Naive thymus-derived CD4-positive, alpha-beta T cell (primary cell): ENCODE data around the gene PRKCB. TPM values are rescaled to one million over a fixed set of nuclear protein-coding genes. Genes with fewer than 3 reads are reported as not detected.
A peak's percentile ranks its signal among the peaks of the same experiment; 100 is the strongest.

Experiments
- ATAC-seq: fragments of 150-1000 bp; cut with Tn5 transposase; 2 replicates; pipeline ENCODE4 v1.10.0; 2021; ENCODE audit warnings: mild to moderate bottlenecking, moderate library complexity
- CTCF ChIA-PET: fragments of 350-600 bp; sonication (Branson Sonifier 250); formaldehyde crosslinking; loops from one replicate; lab custom pipeline; 2021; ENCODE audit warnings: antibody characterized with exemption; lab: Charles Lee
- POLR2A ChIA-PET: fragments of 350-600 bp; sonication (Branson Sonifier 250); formaldehyde crosslinking; loops from one replicate; lab custom pipeline; 2021; ENCODE audit warnings: antibody characterized with exemption, inconsistent platforms; lab: Charles Lee
- DNase-seq, 9 donors: peaks; one replicate each; pipeline versions ENCODE4 v3.0.0 to v3.0.0-alpha.2; 2020 to 2022; ENCODE audit warnings: mixed read lengths in 1 of 9
- H3K27ac ChIP-seq: one replicate; pipeline ENCODE4 v1.7.0; 2013; ENCODE audit warnings: mild to moderate bottlenecking, low read depth, low read length, moderate library complexity
- H3K27me3 ChIP-seq, 2 donors: one replicate each; pipeline ENCODE4 v1.7.0; 2013; ENCODE audit warnings: low read length in 2 of 2, mild to moderate bottlenecking in 2 of 2, moderate library complexity in 2 of 2; ENCODE audit not compliant: control insufficient read depth in 2 of 2, insufficient read depth in 2 of 2
- H3K36me3 ChIP-seq, 3 experiments: 1 replicate in 2 of 3; 2 replicates in 1 of 3; pipeline ENCODE4 v1.7.0; 2013; ENCODE audit warnings: low read length in 3 of 3, mild to moderate bottlenecking in 3 of 3, moderate library complexity in 1 of 3; ENCODE audit not compliant: insufficient read depth in 3 of 3, control insufficient read depth in 2 of 3
- H3K4me1 ChIP-seq, 2 donors: one replicate each; pipeline ENCODE4 v1.7.0; 2013; ENCODE audit warnings: low read length in 2 of 2, mild to moderate bottlenecking in 2 of 2, moderate library complexity in 1 of 2; ENCODE audit not compliant: control insufficient read depth in 2 of 2, insufficient read depth in 2 of 2
- H3K4me3 ChIP-seq: 2 replicates; pipeline ENCODE4 v1.7.0; 2013; ENCODE audit warnings: mild to moderate bottlenecking, low read length
- H3K9me3 ChIP-seq, 3 experiments: 1 replicate in 2 of 3; 2 replicates in 1 of 3; pipeline ENCODE4 v1.7.0; 2013; ENCODE audit warnings: low read length in 3 of 3; ENCODE audit not compliant: control insufficient read depth in 2 of 3
- H3K27ac Mint-ChIP-seq, 9 donors: one replicate each; pipeline ENCODE4 v1.8.0; 2020 to 2022; ENCODE audit warnings: mixed read lengths in 9 of 9, mild to moderate bottlenecking in 8 of 9, moderate library complexity in 5 of 9, inconsistent platforms in 2 of 9
- H3K27me3 Mint-ChIP-seq, 5 donors: one replicate each; pipeline ENCODE4 v1.8.0; 2021 to 2022; ENCODE audit warnings: mixed read lengths in 5 of 5, mild to moderate bottlenecking in 1 of 5
- H3K36me3 Mint-ChIP-seq, 5 donors: one replicate each; pipeline ENCODE4 v1.8.0; 2020 to 2022; ENCODE audit warnings: mixed read lengths in 5 of 5, mild to moderate bottlenecking in 3 of 5, inconsistent platforms in 1 of 5
- H3K4me1 Mint-ChIP-seq, 7 donors: one replicate each; pipeline ENCODE4 v1.8.0; 2020 to 2022; ENCODE audit warnings: mixed read lengths in 7 of 7, mild to moderate bottlenecking in 3 of 7, inconsistent platforms in 1 of 7
- H3K4me3 Mint-ChIP-seq, 10 donors: one replicate each; pipeline ENCODE4 v1.8.0; 2020 to 2022; ENCODE audit warnings: mild to moderate bottlenecking in 10 of 10, mixed read lengths in 10 of 10, moderate library complexity in 6 of 10, inconsistent platforms in 2 of 10
- H3K9me3 Mint-ChIP-seq, 11 donors: one replicate each; pipeline ENCODE4 v1.8.0; 2020 to 2022; ENCODE audit warnings: mixed read lengths in 11 of 11, mild to moderate bottlenecking in 4 of 11, inconsistent platforms in 1 of 11, moderate library complexity in 1 of 11
- intact Hi-C, 2 donors: fragments of 100-400 bp; cut with micrococcal nuclease; formaldehyde crosslinking; loops; one replicate each; pipeline ENCODE4 v1.15.1; 2023
- polyA plus RNA-seq, 2 donors: library from polyadenylated mRNA; unstranded; fragments of 300-500 nt; fragmentation: Illumina TruSeq; gene quantifications; one replicate each; pipeline ENCODE4 v1.2.3, GENCODE V29; 2021
- total RNA-seq, 6 experiments: library from RNA in 5 of 6; stranded (reverse) in 5 of 6; gene quantifications; 1 replicate in 5 of 6; 2 replicates in 1 of 6; pipeline ENCODE4 v1.2.3 and lab custom pipeline; 2021 to 2026

PRKCB gene
- total and polyA plus RNA-seq, 7 experiments from 2014 or later: 32.4 to 180 (median 72.9) TPM

DNA sequence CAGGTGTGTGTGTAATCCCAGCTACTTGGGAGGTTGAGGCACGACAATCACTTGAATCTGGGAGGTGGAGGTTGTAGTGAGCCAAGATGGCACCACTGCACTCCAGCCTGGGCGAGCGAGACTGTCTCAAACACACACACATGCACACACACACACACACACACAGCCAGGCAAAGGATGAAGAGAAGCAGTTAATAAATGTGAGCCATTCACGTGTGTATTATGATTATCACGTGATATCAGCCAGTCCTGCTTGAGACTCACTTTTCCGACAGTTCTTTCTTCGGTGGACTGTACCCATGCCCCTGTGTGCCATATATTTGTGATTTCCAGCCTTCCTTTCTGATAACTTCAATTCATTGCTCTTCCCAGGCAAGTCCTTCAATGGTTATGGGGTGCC, 119.3 kb downstream of the PRKCB start:
- no peaks in the 10 kb centered on the region for H3K27me3 Mint-ChIP-seq
- intact Hi-C loops: no loop called here
- H3K36me3 ChIP-seq: no peaks in the 10 kb centered on the region
- ATAC-seq: no peak
- ChIA-PET CTCF (interaction anchor here (1.2 kb wide), 1 partner anchor 55 kb away, joined by 4 read pairs; no protein-coding TSS in a partner anchor), POLR2A (interaction anchor here (0.9 to 1.8 kb wide), 2 partner anchors 11 to 20 kb away, joined by 3 to 5 read pairs; no protein-coding TSS in a partner anchor)
- peak overlapping the region in 2 of 10 donors; percentile 15 to 53 for H3K4me3 Mint-ChIP-seq
- H3K4me1 ChIP-seq: peaks cover 37 to 62% of the 10 kb centered on the region in 2 donors
- H3K4me3 ChIP-seq: no peak overlapping the region
- H3K27me3 ChIP-seq: no peaks in the 10 kb centered on the region
- H3K4me1 Mint-ChIP-seq: peaks cover 66 to 93% (median 90%) of the 10 kb centered on the region in 7 donors
- peak overlapping the region in 7 of 9 donors; percentile 23 to 91 (median 40) for H3K27ac Mint-ChIP-seq
- H3K27ac ChIP-seq: no peak overlapping the region
- DNase-seq: no peak
- H3K9me3 Mint-ChIP-seq: no peaks in the 10 kb centered on the region
- H3K36me3 Mint-ChIP-seq: peaks cover 0 to 11% (median 0%) of the 10 kb centered on the region in 5 donors
- H3K9me3 ChIP-seq: no peaks in the 10 kb centered on the region

DNA sequence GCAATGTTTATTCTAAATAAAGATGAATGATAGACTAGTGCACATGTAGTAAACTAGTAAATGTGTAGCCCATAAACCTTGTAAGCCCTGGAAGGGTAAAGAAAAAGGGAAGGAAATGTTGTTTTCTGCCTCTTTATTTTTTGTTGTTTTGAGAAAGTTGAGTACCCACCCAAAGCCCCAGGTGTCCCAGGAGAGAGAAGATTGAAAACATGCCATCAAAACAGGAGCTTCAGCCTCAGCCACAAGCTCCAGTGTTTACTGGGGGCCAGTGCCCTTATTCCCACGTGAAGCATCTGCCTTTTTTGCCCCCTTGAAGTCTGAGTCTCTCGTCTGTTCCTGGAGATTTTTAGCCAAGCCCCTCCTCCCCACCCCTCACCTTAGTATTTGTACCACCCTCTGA, 121.5 kb downstream of the PRKCB start:
- CTCF ChIA-PET: interaction anchor here (1.9 kb wide), 1 partner anchor 53 kb away, joined by 8 read pairs; no protein-coding TSS in a partner anchor
- H3K4me3 ChIP-seq: no peak overlapping the region
- H3K4me1 ChIP-seq: peaks cover 15 to 57% of the 10 kb centered on the region in 2 donors
- POLR2A ChIA-PET: interaction anchor here (0.9 to 1.2 kb wide), 3 partner anchors 8 to 78 kb away, joined by 3 read pairs; no protein-coding TSS in a partner anchor
- no peaks in the 10 kb centered on the region for H3K27me3 Mint-ChIP-seq
- H3K9me3 Mint-ChIP-seq: no peaks in the 10 kb centered on the region
- H3K36me3 Mint-ChIP-seq: peaks cover 0 to 10% (median 4%) of the 10 kb centered on the region in 5 donors
- no peak for DNase-seq
- H3K36me3 ChIP-seq: no peaks in the 10 kb centered on the region
- intact Hi-C loops: no loop called here
- peaks cover 57 to 93% (median 89%) of the 10 kb centered on the region in 7 donors for H3K4me1 Mint-ChIP-seq
- no peak overlapping the region for H3K27ac ChIP-seq
- H3K4me3 Mint-ChIP-seq: peak overlapping the region in 8 of 10 donors; percentile 41 to 67 (median 60)
- H3K27me3 ChIP-seq: no peaks in the 10 kb centered on the region
- no peaks in the 10 kb centered on the region for H3K9me3 ChIP-seq
- H3K27ac Mint-ChIP-seq: peak overlapping the region in 8 of 9 donors; percentile 50 to 92 (median 77)
- no peak for ATAC-seq

DNA sequence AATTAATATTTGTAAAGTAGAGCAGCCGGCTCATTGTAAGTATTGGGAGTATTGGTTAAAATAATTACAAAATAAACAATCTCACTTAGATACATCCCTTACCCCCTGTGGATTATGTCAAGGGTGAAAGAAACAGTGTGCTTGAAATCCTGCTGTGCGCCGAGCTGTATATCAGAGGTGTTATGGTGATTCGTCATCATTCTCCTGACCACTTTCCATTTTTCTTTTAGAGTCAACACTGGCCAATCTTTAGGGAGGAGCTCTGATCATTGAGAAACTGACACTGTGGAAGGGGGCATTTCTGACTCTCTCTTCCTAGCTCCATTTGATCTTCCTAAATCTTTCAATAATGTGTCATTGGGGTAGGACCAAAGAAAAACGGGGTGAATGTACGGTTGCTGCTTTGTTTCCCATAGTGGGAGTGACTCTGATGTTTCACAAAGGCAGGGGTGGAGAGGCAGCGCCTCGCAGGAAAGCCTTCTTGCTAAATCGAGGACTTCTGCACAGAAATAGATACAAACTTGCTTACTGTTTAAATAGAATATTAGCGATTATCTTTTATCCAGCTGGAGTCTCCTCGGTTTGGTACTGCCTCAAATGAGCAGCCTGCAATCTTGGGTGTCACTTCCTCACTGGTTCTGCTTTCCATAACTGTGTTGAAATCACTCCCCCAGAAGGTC, 123.4 kb downstream of the PRKCB start:
- H3K4me1 ChIP-seq: peaks cover 9 to 43% of the 10 kb centered on the region in 2 donors
- Mint-ChIP-seq H3K4me3 (peak overlapping the region; percentile 16 to 79 (median 76)), H3K27me3 (no peaks in the 10 kb centered on the region), H3K27ac (peak overlapping the region; percentile 35 to 93 (median 84)), H3K4me1 (peaks cover 43 to 88% (median 76%) of the 10 kb centered on the region in 7 donors), H3K9me3 (no peaks in the 10 kb centered on the region), H3K36me3 (peaks cover 5 to 21% (median 19%) of the 10 kb centered on the region in 5 donors)
- H3K4me3 ChIP-seq: peak overlapping the region; percentile 15
- ATAC-seq: peak; percentile 71
- ChIA-PET CTCF (interaction anchor here (0.6 to 2.3 kb wide), 3 partner anchors 41 to 82 kb away, joined by 4 to 7 read pairs (median 7); no protein-coding TSS in a partner anchor), POLR2A (interaction anchor here (0.6 to 2.8 kb wide), 5 partner anchors 8 to 130 kb away, joined by 3 to 20 read pairs (median 4); no protein-coding TSS in a partner anchor)
- H3K9me3 ChIP-seq: no peaks in the 10 kb centered on the region
- no peak overlapping the region for H3K27ac ChIP-seq
- intact Hi-C loops: no loop called here
- H3K27me3 ChIP-seq: no peaks in the 10 kb centered on the region
- no peak for DNase-seq
- H3K36me3 ChIP-seq: no peaks in the 10 kb centered on the region

DNA sequence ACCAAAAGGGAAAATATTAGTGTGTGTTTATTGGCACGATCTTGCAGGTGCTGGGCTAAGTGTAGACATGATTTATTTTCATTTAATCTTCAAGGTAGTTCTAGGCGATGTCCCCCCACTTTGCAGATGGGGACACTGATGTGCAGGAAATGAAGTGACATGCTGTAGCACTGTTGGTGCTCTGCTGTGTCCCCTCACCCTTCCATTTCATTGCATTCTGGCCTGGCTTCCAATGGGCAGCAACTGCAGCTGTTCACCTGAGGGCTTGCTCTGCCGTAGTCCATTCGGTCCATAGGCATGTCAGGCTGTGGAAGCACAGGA, 123.9 kb downstream of the PRKCB start:
- ChIA-PET POLR2A (interaction anchor here (0.6 to 2.8 kb wide), 7 partner anchors 9 to 130 kb away, joined by 3 to 20 read pairs (median 4); no protein-coding TSS in a partner anchor), CTCF (interaction anchor here (0.6 to 2.3 kb wide), 3 partner anchors 40 to 82 kb away, joined by 4 to 7 read pairs (median 7); no protein-coding TSS in a partner anchor)
- intact Hi-C loops: loop anchor here in 1 of 2 donors (1.0 kb wide), 1 partner anchor 10 kb away; no protein-coding TSS in a partner anchor
- H3K9me3 Mint-ChIP-seq: no peaks in the 10 kb centered on the region
- no peaks in the 10 kb centered on the region for H3K27me3 Mint-ChIP-seq
- no peaks in the 10 kb centered on the region for H3K9me3 ChIP-seq
- no peak for DNase-seq
- peak overlapping the region; percentile 59 to 79 (median 76) for H3K4me3 Mint-ChIP-seq
- peak overlapping the region; percentile 15 for H3K4me3 ChIP-seq
- no peaks in the 10 kb centered on the region for H3K36me3 ChIP-seq
- peaks cover 5 to 22% (median 20%) of the 10 kb centered on the region in 5 donors for H3K36me3 Mint-ChIP-seq
- peaks cover 43 to 83% (median 71%) of the 10 kb centered on the region in 7 donors for H3K4me1 Mint-ChIP-seq
- peaks cover 9 to 43% of the 10 kb centered on the region in 2 donors for H3K4me1 ChIP-seq
- H3K27me3 ChIP-seq: no peaks in the 10 kb centered on the region
- H3K27ac Mint-ChIP-seq: peak overlapping the region; percentile 35 to 93 (median 84)
- ATAC-seq: no peak
- peak overlapping the region; percentile 16 for H3K27ac ChIP-seq

DNA sequence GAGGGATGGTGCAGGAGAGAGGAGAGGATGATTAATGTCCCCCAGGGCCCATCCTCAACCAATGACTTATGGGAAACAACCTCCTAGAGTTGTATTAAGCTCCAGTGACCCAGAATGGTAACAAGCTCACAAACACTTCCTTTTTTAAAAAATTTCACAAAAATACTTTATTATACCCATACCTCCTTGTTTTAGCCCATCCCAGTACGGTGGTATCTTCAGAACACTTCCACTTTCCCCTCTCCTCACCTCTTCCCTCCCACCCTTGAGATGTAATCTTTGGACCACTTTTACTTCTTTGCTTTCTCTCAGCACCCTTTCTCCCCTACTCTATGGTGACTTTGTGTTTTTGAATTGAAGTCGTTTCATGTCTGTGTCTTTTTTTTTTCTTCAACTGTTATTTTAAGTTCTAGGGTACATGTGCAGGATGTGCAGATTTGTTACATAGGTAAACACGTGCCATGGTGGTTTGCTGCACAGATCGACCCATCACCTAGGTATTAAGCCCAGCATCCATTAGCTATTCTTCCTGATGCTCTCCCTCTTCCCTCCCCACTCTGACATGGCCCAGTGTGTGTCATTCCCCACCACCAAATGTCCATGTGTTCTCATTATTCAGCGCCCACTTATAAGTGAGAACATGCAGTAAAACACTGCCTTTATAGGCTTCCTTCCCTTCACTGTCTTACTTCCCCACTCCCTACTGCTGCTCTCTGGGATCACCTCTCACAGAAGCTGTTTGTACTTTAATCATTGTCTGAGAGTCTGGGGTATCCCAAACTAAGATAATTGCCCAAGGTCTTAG, 124.5 kb downstream of the PRKCB start:
- peak overlapping the region; percentile 32 to 93 (median 84) for H3K27ac Mint-ChIP-seq
- H3K4me1 Mint-ChIP-seq: peaks cover 43 to 77% (median 65%) of the 10 kb centered on the region in 7 donors
- H3K36me3 ChIP-seq: peaks cover 0 to 3% (median 0%) of the 10 kb centered on the region in 3 experiments
- ChIA-PET CTCF (interaction anchor here (0.6 to 2.3 kb wide), 4 partner anchors 40 to 158 kb away, joined by 3 to 7 read pairs (median 6); no protein-coding TSS in a partner anchor), POLR2A (interaction anchor here (0.6 to 2.8 kb wide), 11 partner anchors 10 to 102 kb away, joined by 3 to 20 read pairs (median 4); no protein-coding TSS in a partner anchor)
- no peaks in the 10 kb centered on the region for H3K27me3 ChIP-seq
- H3K36me3 Mint-ChIP-seq: peaks cover 5 to 28% (median 26%) of the 10 kb centered on the region in 5 donors
- H3K9me3 ChIP-seq: no peaks in the 10 kb centered on the region
- no peaks in the 10 kb centered on the region for H3K9me3 Mint-ChIP-seq
- ATAC-seq (peak; percentile 40), DNase-seq (peak in 5 of 9 donors; percentile 23 to 58 (median 41))
- peaks cover 9 to 43% of the 10 kb centered on the region in 2 donors for H3K4me1 ChIP-seq
- intact Hi-C loops: loop anchor here in 1 of 2 donors (1.0 kb wide), 1 partner anchor 11 kb away; no protein-coding TSS in a partner anchor
- H3K4me3 ChIP-seq: peak overlapping the region; percentile 15
- no peaks in the 10 kb centered on the region for H3K27me3 Mint-ChIP-seq
- H3K4me3 Mint-ChIP-seq: peak overlapping the region; percentile 41 to 79 (median 76)
- H3K27ac ChIP-seq: peak overlapping the region; percentile 16

DNA sequence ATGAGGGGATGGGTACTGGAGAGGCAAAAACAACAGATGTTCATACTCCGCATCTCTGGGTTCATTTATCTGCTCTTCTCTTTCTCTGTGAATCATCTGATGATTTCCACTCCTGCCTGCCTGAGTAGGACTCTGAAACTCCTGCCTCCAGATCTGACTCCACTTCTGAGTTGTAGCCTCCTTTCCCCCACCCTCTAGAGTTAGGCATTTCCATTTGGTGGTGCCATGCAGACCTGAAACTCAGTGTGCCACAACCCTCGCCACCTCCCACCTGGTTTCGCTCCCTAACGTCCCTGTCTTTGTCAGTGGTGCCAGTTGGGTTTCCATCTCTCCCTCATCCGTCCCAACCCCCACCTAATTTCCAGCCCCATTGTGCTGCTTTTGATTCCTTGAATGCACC, 126.2 kb downstream of the PRKCB start:
- no peaks in the 10 kb centered on the region for H3K9me3 Mint-ChIP-seq
- H3K4me1 Mint-ChIP-seq: peaks cover 42 to 79% (median 67%) of the 10 kb centered on the region in 7 donors
- Histone ChIP-seq H3K27me3 (no peaks in the 10 kb centered on the region), H3K4me1 (peaks cover 17 to 49% of the 10 kb centered on the region in 2 donors), H3K4me3 (no peak overlapping the region), H3K9me3 (no peaks in the 10 kb centered on the region), H3K27ac (no peak overlapping the region), H3K36me3 (peaks cover 0 to 3% (median 0%) of the 10 kb centered on the region in 3 experiments)
- peaks cover 8 to 33% (median 31%) of the 10 kb centered on the region in 5 donors for H3K36me3 Mint-ChIP-seq
- H3K4me3 Mint-ChIP-seq: peak overlapping the region in 3 of 10 donors; percentile 12 to 77 (median 32)
- DNase-seq (peak in 1 of 9 donors; percentile 64), ATAC-seq (no peak)
- POLR2A ChIA-PET: interaction anchor here (1.3 kb wide), 1 partner anchor 48 kb away, joined by 5 read pairs; no protein-coding TSS in a partner anchor
- CTCF ChIA-PET: no interaction called here
- no peaks in the 10 kb centered on the region for H3K27me3 Mint-ChIP-seq
- intact Hi-C loops: no loop called here
- H3K27ac Mint-ChIP-seq: peak overlapping the region in 6 of 9 donors; percentile 24 to 88 (median 66)
